HEK293 (cell line): Measurements from ENCODE around the gene PI4KA.

ENCODE experiments used
- ATF2 ChIP-seq: fragments of 450-650 bp; formaldehyde crosslinking; IDR thresholded peaks from 2 replicates; pipeline ENCODE4 v1.5.1; 2016; ENCODE audit warnings: missing biosample characterization, missing genetic modification characterization, low read depth
- BCL6B ChIP-seq: fragments of 450-650 bp; formaldehyde crosslinking; IDR thresholded peaks from 2 replicates; pipeline ENCODE4 v1.5.1; 2017; ENCODE audit warnings: missing biosample characterization, missing genetic modification characterization
- GLIS1 ChIP-seq: fragments of 450-650 bp; formaldehyde crosslinking; IDR thresholded peaks from 2 replicates; pipeline ENCODE4 v1.5.1; 2016; ENCODE audit warnings: missing biosample characterization, missing genetic modification characterization
- KLF1 ChIP-seq: fragments of 450-650 bp; formaldehyde crosslinking; IDR thresholded peaks from 2 replicates; pipeline ENCODE4 v1.5.1; 2016; ENCODE audit warnings: missing biosample characterization, missing genetic modification characterization
- KLF16 ChIP-seq: fragments of 450-650 bp; formaldehyde crosslinking; IDR thresholded peaks from 2 replicates; pipeline ENCODE4 v1.5.1; 2017; ENCODE audit warnings: missing biosample characterization, missing genetic modification characterization
- OSR2 ChIP-seq: fragments of 450-650 bp; formaldehyde crosslinking; IDR thresholded peaks from 2 replicates; pipeline ENCODE4 v1.5.1; 2016; ENCODE audit warnings: missing biosample characterization, missing genetic modification characterization
- PATZ1 ChIP-seq: fragments of 450-650 bp; formaldehyde crosslinking; IDR thresholded peaks from 2 replicates; pipeline ENCODE4 v1.5.1; 2016; ENCODE audit warnings: missing biosample characterization, missing genetic modification characterization
- SCRT1 ChIP-seq: fragments of 450-650 bp; formaldehyde crosslinking; IDR thresholded peaks from 2 replicates; pipeline ENCODE4 v1.5.1; 2016; ENCODE audit warnings: missing biosample characterization, missing genetic modification characterization, borderline replicate concordance
- ZBTB11 ChIP-seq: fragments of 450-650 bp; formaldehyde crosslinking; conservative IDR thresholded peaks from 2 replicates; pipeline ENCODE4 v1.5.1; 2016; ENCODE audit warnings: low read depth, missing biosample characterization, missing genetic modification characterization
- ZNF175 ChIP-seq: fragments of 450-650 bp; formaldehyde crosslinking; IDR thresholded peaks from 2 replicates; pipeline ENCODE4 v1.5.1; 2016; ENCODE audit warnings: missing biosample characterization, missing genetic modification characterization
- ZNF214 ChIP-seq: fragments of 450-650 bp; formaldehyde crosslinking; IDR thresholded peaks from 2 replicates; pipeline ENCODE4 v1.5.1; 2017; ENCODE audit warnings: missing biosample characterization, mild to moderate bottlenecking, missing genetic modification characterization, borderline replicate concordance
- ZNF335 ChIP-seq: fragments of 450-650 bp; formaldehyde crosslinking; conservative IDR thresholded peaks from 2 replicates; pipeline ENCODE4 v1.5.1; 2016; ENCODE audit warnings: missing biosample characterization, missing genetic modification characterization
- ZNF398 ChIP-seq: fragments of 450-650 bp; formaldehyde crosslinking; IDR thresholded peaks from 2 replicates; pipeline ENCODE4 v1.5.1; 2017; ENCODE audit warnings: missing biosample characterization, missing genetic modification characterization
- ZNF449 ChIP-seq: fragments of 450-650 bp; formaldehyde crosslinking; IDR thresholded peaks from 2 replicates; pipeline ENCODE4 v1.5.1; 2017; ENCODE audit warnings: missing biosample characterization, mild to moderate bottlenecking, missing genetic modification characterization, moderate library complexity
- ZNF521 ChIP-seq: fragments of 450-650 bp; formaldehyde crosslinking; IDR thresholded peaks from 2 replicates; pipeline ENCODE4 v1.5.1; 2017; ENCODE audit warnings: missing biosample characterization, mild to moderate bottlenecking, missing genetic modification characterization
- ZNF645 ChIP-seq: fragments of 450-650 bp; formaldehyde crosslinking; IDR thresholded peaks from 2 replicates; pipeline ENCODE4; 2016; ENCODE audit warnings: missing biosample characterization, missing genetic modification characterization
- ZNF76 ChIP-seq: fragments of 450-650 bp; formaldehyde crosslinking; IDR thresholded peaks from 2 replicates; pipeline ENCODE4; 2016; ENCODE audit warnings: low read depth, missing biosample characterization, missing genetic modification characterization, borderline replicate concordance
- ZNF776 ChIP-seq: fragments of 450-650 bp; formaldehyde crosslinking; IDR thresholded peaks from 2 replicates; pipeline ENCODE4 v1.5.0; 2017; ENCODE audit warnings: missing biosample characterization, missing genetic modification characterization, borderline replicate concordance
- ZNF777 ChIP-seq: fragments of 450-650 bp; formaldehyde crosslinking; IDR thresholded peaks from 2 replicates; pipeline ENCODE4 v1.5.1; 2017; ENCODE audit warnings: missing biosample characterization, missing genetic modification characterization, borderline replicate concordance
- ZNF785 ChIP-seq: fragments of 450-650 bp; formaldehyde crosslinking; IDR thresholded peaks from 2 replicates; pipeline ENCODE4 v1.5.1; 2016; ENCODE audit warnings: missing biosample characterization, missing genetic modification characterization
- ZSCAN5A ChIP-seq: fragments of 450-650 bp; formaldehyde crosslinking; IDR thresholded peaks from 2 replicates; pipeline ENCODE4 v1.5.1; 2016; ENCODE audit warnings: missing biosample characterization, missing genetic modification characterization
- ZXDB ChIP-seq: fragments of 450-650 bp; formaldehyde crosslinking; IDR thresholded peaks from 2 replicates; pipeline ENCODE4 v1.5.1; 2016; ENCODE audit warnings: missing biosample characterization, missing genetic modification characterization

PI4KA gene

GRCh38 chr22:20857838-20858614, 585 bp downstream of the PI4KA start (continued):
- peak; percentile 96 for TF ChIP-seq ZNF398 (tag by site-specific recombination)
- TF ChIP-seq ZNF785 = no peak
- TF ChIP-seq ZNF521 (tag by site-specific recombination) = no peak
- TF ChIP-seq GLIS1 (tag by site-specific recombination) = peak; percentile 97
- peak; percentile 76 for TF ChIP-seq ZNF335 (tag by site-specific recombination)
- no peak for TF ChIP-seq ZNF175 (tag by site-specific recombination)
- TF ChIP-seq ZNF449 (tag by site-specific recombination) = no peak
- peak; percentile 59 for TF ChIP-seq ZXDB (tag by site-specific recombination)
- TF ChIP-seq ZNF76 (tag by site-specific recombination) = peak; percentile 87
- no peak for TF ChIP-seq BCL6B (tag by site-specific recombination)
- TF ChIP-seq KLF16 (tag by site-specific recombination) = peak; percentile 86
- peak; percentile 65; the same call in 1 of the 2 replicates for TF ChIP-seq ZSCAN5A
- no peak for TF ChIP-seq ZNF776
- TF ChIP-seq ZNF777 (tag by site-specific recombination) = 0 out of 2 replicates have a peak, but pooled peaks have one; percentile 55
- TF ChIP-seq ZNF214 = no peak
- TF ChIP-seq OSR2 (tag by site-specific recombination) = no peak
- peak; percentile 7; the same call in 1 of the 2 replicates for TF ChIP-seq ATF2 (tag by site-specific recombination)
- no peak for TF ChIP-seq ZBTB11 (tag by site-specific recombination)
- TF ChIP-seq SCRT1 = no peak
- no peak for TF ChIP-seq ZNF645 (tag by site-specific recombination)
- TF ChIP-seq PATZ1 (tag by site-specific recombination) = peak; percentile 96
- peak; percentile 40; the same call in 1 of the 2 replicates for TF ChIP-seq KLF1 (tag by site-specific recombination)
